Small intestine (tissue), 7 donors: ENCODE results near the gene VAV3. TPM values are rescaled to one million over a fixed set of nuclear protein-coding genes. Genes with fewer than 3 reads are reported as not detected.

Experiments used
- DNase-seq, 2 donors: peaks; one replicate each; pipeline versions ENCODE4 v3.0.0 to v3.0.0-alpha.2; 2013
- FAIRE-seq: peaks from 2 replicates; lab custom pipeline; 2012; peaks lifted over from hg19 to GRCh38; lab: Jason Lieb, UNC
- H3K27ac ChIP-seq, 3 donors: one replicate each; pipeline ENCODE4 v1.5.1; 2013; ENCODE audit warnings: low read length in 2 of 3, mild to moderate bottlenecking in 2 of 3, control low read depth in 1 of 3, inconsistent platforms in 1 of 3, low read depth in 1 of 3, moderate library complexity in 1 of 3
- H3K27me3 ChIP-seq, 3 donors: one replicate each; pipeline ENCODE4 v1.6.1; 2013; ENCODE audit warnings: low read length in 3 of 3, inconsistent platforms in 1 of 3; ENCODE audit not compliant: control insufficient read depth in 3 of 3, insufficient read depth in 3 of 3
- H3K36me3 ChIP-seq, 3 donors: one replicate each; pipeline ENCODE4 v1.6.1; 2013; ENCODE audit warnings: low read length in 3 of 3, inconsistent platforms in 1 of 3, low read depth in 1 of 3, mild to moderate bottlenecking in 1 of 3, moderate library complexity in 1 of 3; ENCODE audit not compliant: control insufficient read depth in 3 of 3, insufficient read depth in 2 of 3
- H3K4me1 ChIP-seq, 3 donors: one replicate each; pipeline ENCODE4 v1.6.1; 2013; ENCODE audit warnings: low read length in 2 of 3, inconsistent platforms in 1 of 3, low read depth in 1 of 3, mild to moderate bottlenecking in 1 of 3, moderate library complexity in 1 of 3; ENCODE audit not compliant: control insufficient read depth in 3 of 3, insufficient read depth in 2 of 3
- H3K4me3 ChIP-seq, 3 donors: one replicate each; pipeline ENCODE4 v1.5.1; 2013; ENCODE audit warnings: low read length in 3 of 3, control low read depth in 1 of 3, inconsistent platforms in 1 of 3, low read depth in 1 of 3, mild to moderate bottlenecking in 1 of 3, moderate library complexity in 1 of 3
- H3K9me3 ChIP-seq, 2 donors: one replicate each; pipeline ENCODE4 v1.6.1; 2013; ENCODE audit warnings: low read depth in 1 of 2, low read length in 1 of 2; ENCODE audit not compliant: control insufficient read depth in 2 of 2, insufficient read depth in 1 of 2
- WGBS, 3 donors: extraction: QIAGEN DNeasy Blood & Tissue Kit; methylation state at CpG; one replicate each; pipeline ENCODE4 v1.1.7; 2013; 5-methylcytosine and 5-hydroxymethylcytosine counted together
- polyA plus RNA-seq, 4 donors: library from polyadenylated mRNA; stranded (reverse) in 3 of 4; unstranded in 1 of 4; fragments of 200-250 nt in 3 of 4; fragments of 120-200 nt in 1 of 4; gene quantifications; one replicate each; pipeline versions ENCODE4 v1.2.1 to v1.2.3, GENCODE V29; 2013
- donor health status: healthy with polysubstance abuse.
- donor health status: control.
- donor health status: control.
- donor health status: Bipolar disorder and iron deficiency.
- donor health status: healthy.

VAV3 gene
- polyA plus RNA-seq, 4 donors: 5.4 to 50.2 (median 11.2) TPM

GRCh38 chr1:107949467-107950253 is 15.3 kb downstream of the VAV3 start:
- Histone ChIP-seq H3K9me3 (no peaks in the 10 kb centered on the region), H3K27ac (no peak overlapping the region), H3K36me3 (no peaks in the 10 kb centered on the region), H3K4me3 (no peak overlapping the region), H3K4me1 (no peaks in the 10 kb centered on the region), H3K27me3 (no peaks in the 10 kb centered on the region)
- DNase-seq (no peak), FAIRE-seq (no peak)
- 45 to 63% (median 47%) methylated on average over 3 of the region's 3 CpGs for WGBS, 3 donors

GRCh38 chr1:107946794-107947193 is 18.2 kb downstream of the VAV3 start:
- no peak overlapping the region for H3K4me3 ChIP-seq
- no peaks in the 10 kb centered on the region for H3K36me3 ChIP-seq
- no peak for FAIRE-seq
- no peaks in the 10 kb centered on the region for H3K9me3 ChIP-seq
- no peaks in the 10 kb centered on the region for H3K4me1 ChIP-seq
- DNase-seq: no peak
- H3K27me3 ChIP-seq: no peaks in the 10 kb centered on the region
- H3K27ac ChIP-seq: no peak overlapping the region

GRCh38 chr1:107943694-107944093 is 21.3 kb downstream of the VAV3 start:
- 75 to 79% (median 77%) methylated on average over 4 of the region's 4 CpGs for WGBS, 3 donors
- Histone ChIP-seq H3K36me3 (no peaks in the 10 kb centered on the region), H3K4me1 (no peaks in the 10 kb centered on the region), H3K27ac (no peak overlapping the region), H3K9me3 (no peaks in the 10 kb centered on the region), H3K27me3 (no peaks in the 10 kb centered on the region), H3K4me3 (no peak overlapping the region)
- FAIRE-seq (no peak), DNase-seq (no peak)

GRCh38 chr1:107942814-107943213 is 22.2 kb downstream of the VAV3 start:
- DNase-seq (no peak), FAIRE-seq (no peak)
- Histone ChIP-seq H3K9me3 (no peaks in the 10 kb centered on the region), H3K4me3 (no peak overlapping the region), H3K27ac (no peak overlapping the region), H3K4me1 (no peaks in the 10 kb centered on the region), H3K36me3 (no peaks in the 10 kb centered on the region), H3K27me3 (no peaks in the 10 kb centered on the region)
- WGBS, 3 donors: 66 to 76% (median 68%) methylated on average over 1 of the region's 1 CpG

- H3K4me3 ChIP-seq: no peak overlapping the region
- H3K27me3 ChIP-seq: no peaks in the 10 kb centered on the region
- no peaks in the 10 kb centered on the region for H3K9me3 ChIP-seq
- DNase-seq: no peak
- H3K4me1 ChIP-seq: peaks cover 0 to 2% (median 0%) of the 10 kb centered on the region in 3 donors
- no peak overlapping the region for H3K27ac ChIP-seq
- no peaks in the 10 kb centered on the region for H3K36me3 ChIP-seq
- FAIRE-seq: no peak
Measured at GRCh38 chr1:107941531-107941930, 23.4 kb downstream of the VAV3 start.

- H3K27ac ChIP-seq: no peak overlapping the region
- H3K27me3 ChIP-seq: no peaks in the 10 kb centered on the region
- WGBS, 3 donors: 84 to 89% (median 86%) methylated on average over 7 of the region's 7 CpGs
- H3K4me3 ChIP-seq: no peak overlapping the region
- H3K4me1 ChIP-seq: peaks cover 0 to 2% (median 0%) of the 10 kb centered on the region in 3 donors
- no peak for DNase-seq
- no peaks in the 10 kb centered on the region for H3K9me3 ChIP-seq
- no peaks in the 10 kb centered on the region for H3K36me3 ChIP-seq
- no peak for FAIRE-seq
Measured at GRCh38 chr1:107941123-107941522, 23.9 kb downstream of the VAV3 start.

GRCh38 chr1:107940701-107941100 is 24.3 kb downstream of the VAV3 start:
- DNase-seq (no peak), FAIRE-seq (no peak)
- Histone ChIP-seq H3K4me3 (no peak overlapping the region), H3K9me3 (no peaks in the 10 kb centered on the region), H3K27me3 (no peaks in the 10 kb centered on the region), H3K4me1 (peaks cover 0 to 2% (median 0%) of the 10 kb centered on the region in 3 donors), H3K36me3 (no peaks in the 10 kb centered on the region), H3K27ac (no peak overlapping the region)

- Histone ChIP-seq H3K4me3 (no peak overlapping the region), H3K9me3 (no peaks in the 10 kb centered on the region), H3K4me1 (peaks cover 0 to 2% (median 0%) of the 10 kb centered on the region in 3 donors), H3K27me3 (no peaks in the 10 kb centered on the region), H3K36me3 (no peaks in the 10 kb centered on the region), H3K27ac (no peak overlapping the region)
- FAIRE-seq (no peak), DNase-seq (no peak)
- WGBS, 3 donors: 62 to 75% (median 70%) methylated on average over 5 of the region's 5 CpGs
Measured at GRCh38 chr1:107940017-107940577, 24.9 kb downstream of the VAV3 start.
